HCT116 (cell line): ENCODE data around the gene NECAB3. TPM values are rescaled to one million over a fixed set of nuclear protein-coding genes. Genes with fewer than 3 reads are reported as not detected.

Experiments used
- ATAC-seq: fragments of 200-7000 bp; cut with Tn5 transposase; 2 replicates; pipeline ENCODE4 v1.9.1; 2020; ENCODE audit warnings: mild to moderate bottlenecking, moderate library complexity
- BruUV-seq: library from RNA; stranded (reverse); fragments of 400-500 nt; replicated peaks from 2 replicates; lab custom pipeline; 2021; lab: Mats Ljungman, UMichigan
- CTCF ChIA-PET: fragments of 300-600 bp; sonication (Branson Sonifier 250); formaldehyde crosslinking; loops from one replicate; lab custom pipeline; 2021; ENCODE audit warnings: antibody characterized with exemption; lab: Charles Lee
- POLR2A ChIA-PET: fragments of 300-600, 350-600 bp; sonication (Branson Sonifier 250); formaldehyde crosslinking; loops from one replicate; lab custom pipeline; 2021; ENCODE audit warnings: antibody characterized with exemption; lab: Charles Lee
- RAD21 ChIA-PET, 2 experiments: fragments of 300-600 bp; sonication (Branson Sonifier 250); formaldehyde crosslinking; loops; one replicate each; lab custom pipeline; 2023; ENCODE audit warnings: low total read pairs in 2 of 2; ENCODE audit not compliant: uncharacterized antibody in 2 of 2, unreplicated experiment in 2 of 2, low non-redundant PET in 1 of 2; lab: Charles Lee
- DNase-seq: peaks from one replicate; pipeline ENCODE4 v3.0.0-alpha.2; 2010; ENCODE audit warnings: low read depth, low spot score
- H2AFZ ChIP-seq: fragments of 200-600 bp; shearing (Covaris generic), sonication (generic); 2 replicates; pipeline ENCODE4 v1.6.1; 2017; ENCODE audit warnings: low read depth, mixed run types, mixed read lengths, antibody characterized with exemption, low read length; ENCODE audit not compliant: poor library complexity, severe bottlenecking
- H3K27ac ChIP-seq: 2 replicates; pipeline ENCODE4 v1.5.1; 2012; ENCODE audit warnings: low read depth, low read length
- H3K27me3 ChIP-seq: fragments of 200-600 bp; sonication (generic); 2 replicates; pipeline ENCODE4 v1.6.1; 2016; ENCODE audit warnings: mixed run types, low read length, mixed read lengths; ENCODE audit not compliant: insufficient read depth
- H3K36me3 ChIP-seq, 2 experiments: fragments of 200-500 bp in 1 of 2; fragments of 200-600 bp in 1 of 2; sonication (Bioruptor generic) in 1 of 2; sonication (generic) in 1 of 2; 2 replicates each; pipeline versions ENCODE4 v1.5.1 to v1.6.1; 2014 to 2016; ENCODE audit warnings: low read length in 2 of 2, inconsistent platforms in 1 of 2, mixed read lengths in 1 of 2, mixed run types in 1 of 2; ENCODE audit not compliant: insufficient read depth in 2 of 2, control insufficient read depth in 1 of 2
- H3K4me1 ChIP-seq, 2 experiments: fragments of 200-600 bp in 1 of 2; sonication (generic) in 1 of 2; 2 replicates each; pipeline versions ENCODE4 v1.5.1 to v1.6.1; 2012 to 2017; ENCODE audit warnings: low read length in 2 of 2, inconsistent platforms in 1 of 2, mild to moderate bottlenecking in 1 of 2, mixed read lengths in 1 of 2, mixed run types in 1 of 2, moderate library complexity in 1 of 2; ENCODE audit not compliant: insufficient read depth in 2 of 2, control insufficient read depth in 1 of 2
- H3K4me2 ChIP-seq: fragments of 200-600 bp; sonication (generic); 2 replicates; pipeline ENCODE4 v1.6.1; 2017; ENCODE audit warnings: mixed run types, low read length, mixed read lengths
- H3K4me3 ChIP-seq, 2 experiments: fragments of 200-600 bp in 1 of 2; sonication (generic) in 1 of 2; replicated peaks in 1 of 2; 2 replicates each; pipeline ENCODE4 v1.5.1; 2011 to 2016; ENCODE audit warnings: low read length in 2 of 2, control low read depth in 1 of 2, low read depth in 1 of 2, mild to moderate bottlenecking in 1 of 2, mixed read lengths in 1 of 2, mixed run types in 1 of 2
- H3K79me2 ChIP-seq: fragments of 200-600 bp; sonication (generic); 2 replicates; pipeline ENCODE4 v1.6.1; 2017; ENCODE audit warnings: mild to moderate bottlenecking, mixed run types, low read length, moderate library complexity, mixed read lengths; ENCODE audit not compliant: insufficient read depth
- H3K9ac ChIP-seq: fragments of 200-600 bp; sonication (generic); 2 replicates; pipeline ENCODE4 v1.6.1; 2016; ENCODE audit warnings: low read length, mixed read lengths
- H3K9me2 ChIP-seq: fragments of 200-600 bp; sonication (generic), shearing (Covaris generic); 2 replicates; pipeline ENCODE4 v1.6.1; 2017; ENCODE audit warnings: mixed run types, mild to moderate bottlenecking, moderate library complexity; ENCODE audit not compliant: insufficient read depth
- H3K9me3 ChIP-seq, 2 experiments: fragments of 200-500 bp in 1 of 2; fragments of 200-600 bp in 1 of 2; sonication (Bioruptor generic) in 1 of 2; sonication (generic) in 1 of 2; 2 replicates each; pipeline ENCODE4 v1.6.1; 2014 to 2017; ENCODE audit warnings: low read length in 2 of 2, mixed read lengths in 2 of 2, inconsistent platforms in 1 of 2, low read depth in 1 of 2, mild to moderate bottlenecking in 1 of 2, mixed run types in 1 of 2, moderate library complexity in 1 of 2; ENCODE audit not compliant: control insufficient read depth in 1 of 2, insufficient read depth in 1 of 2
- H4K20me1 ChIP-seq: fragments of 200-600 bp; sonication (generic), shearing (Covaris generic); 2 replicates; pipeline ENCODE4 v1.6.1; 2017; ENCODE audit warnings: mixed run types, mild to moderate bottlenecking, moderate library complexity; ENCODE audit not compliant: insufficient read depth
- ATF3 ChIP-seq: IDR thresholded peaks from 2 replicates; pipeline ENCODE4 v1.6.1; 2012
- EGR1 ChIP-seq: IDR thresholded peaks from 2 replicates; pipeline ENCODE4 v1.6.1; 2012; ENCODE audit warnings: low read depth
- ELF1 ChIP-seq: IDR thresholded peaks from 2 replicates; pipeline ENCODE4 v1.6.1; 2012; ENCODE audit warnings: low read depth, borderline replicate concordance
- EZH2phosphoT487 ChIP-seq: fragments of 200-600 bp; IDR thresholded peaks from 2 replicates; pipeline ENCODE4 v1.6.1; 2018; ENCODE audit warnings: antibody characterized with exemption, borderline replicate concordance
- FOSL1 ChIP-seq: IDR thresholded peaks from 2 replicates; pipeline ENCODE4 v1.6.1; 2012; ENCODE audit warnings: low read depth
- JUND ChIP-seq: IDR thresholded peaks from 2 replicates; pipeline ENCODE4 v1.6.1; 2012
- MAX ChIP-seq: IDR thresholded peaks from 2 replicates; pipeline ENCODE4 v1.6.1; 2012
- POLR2A ChIP-seq: IDR thresholded peaks from 2 replicates; pipeline ENCODE4 v1.7.0; 2011; ENCODE audit warnings: borderline replicate concordance; ENCODE audit not compliant: insufficient read depth, insufficient read length; ENCODE audit errors: extremely low read depth
- RAD21 ChIP-seq: IDR thresholded peaks from 2 replicates; pipeline ENCODE4 v1.6.1; 2012; ENCODE audit warnings: low read depth, mild to moderate bottlenecking
- TCF7L2 ChIP-seq: IDR thresholded peaks from 2 replicates; pipeline ENCODE4 v1.7.0; 2011; ENCODE audit warnings: borderline replicate concordance, inconsistent platforms; ENCODE audit not compliant: insufficient read depth, insufficient read length; ENCODE audit errors: extremely low read depth
- ZBTB33 ChIP-seq: IDR thresholded peaks from 2 replicates; pipeline ENCODE4 v1.6.1; 2011; ENCODE audit warnings: mild to moderate bottlenecking, low read length, moderate library complexity; ENCODE audit not compliant: insufficient replicate concordance; ENCODE audit errors: extremely low read depth
- ZFX ChIP-seq: fragments of 450-650 bp; IDR thresholded peaks from 2 replicates; pipeline ENCODE4 v1.6.1; 2017
- intact Hi-C: fragments of 100-400 bp; cut with micrococcal nuclease; formaldehyde crosslinking; loops from 2 replicates; pipeline ENCODE4 v1.10.0; 2022
- total RNA-seq: library from RNA; stranded (reverse); gene quantifications from one replicate; pipeline ENCODE4 v1.2.1, GENCODE V29; 2021; ENCODE audit not compliant: unreplicated experiment

The NECAB3 gene
- total RNA-seq, 1 experiment from 2014 or later = 48.1 TPM

- intact Hi-C loops = loop anchor here (10.0 kb wide), 1 partner anchor 466 kb away; no protein-coding TSS in a partner anchor
- H4K20me1 ChIP-seq = no peaks in the 10 kb centered on the region
- no peak overlapping the region for H3K4me2 ChIP-seq
- ATAC-seq = no peak
- H3K27ac ChIP-seq = no peak overlapping the region
- peaks cover 0 to 3% of the 10 kb centered on the region in 2 experiments; a peak in 1 of 4 replicates for H3K36me3 ChIP-seq
- POLR2A ChIA-PET = no interaction called here
- no peak overlapping the region for H3K4me3 ChIP-seq
- no peaks in the 10 kb centered on the region for H3K9me3 ChIP-seq
- BruUV-seq = no TSS peak
- no peak overlapping the region for H3K9ac ChIP-seq
- TF ChIP-seq POLR2A (no peak), TCF7L2 (no peak), MAX (no peak), ZFX (no peak), JUND (no peak), EGR1 (no peak), EZH2phosphoT487 (no peak), ZBTB33 (no peak), FOSL1 (no peak), ELF1 (no peak), ATF3 (no peak), RAD21 (no peak)
- H3K27me3 ChIP-seq = no peaks in the 10 kb centered on the region
- no peak for DNase-seq
- H2AFZ ChIP-seq = no peak overlapping the region
- H3K79me2 ChIP-seq = peaks cover 6% of the 10 kb centered on the region; the same call in 1 of the 2 replicates
- RAD21 ChIA-PET = no interaction called here
- H3K9me2 ChIP-seq = no peaks in the 10 kb centered on the region
- CTCF ChIA-PET = no interaction called here
- peaks cover 0 to 21% of the 10 kb centered on the region in 2 experiments; a peak in 2 of 4 replicates for H3K4me1 ChIP-seq
Observed at GRCh38 chr20:33658929-33659328, 15.3 kb downstream of the NECAB3 start.
